ENCODE results near the gene LYZL2.

The LYZL2 gene

DNA sequence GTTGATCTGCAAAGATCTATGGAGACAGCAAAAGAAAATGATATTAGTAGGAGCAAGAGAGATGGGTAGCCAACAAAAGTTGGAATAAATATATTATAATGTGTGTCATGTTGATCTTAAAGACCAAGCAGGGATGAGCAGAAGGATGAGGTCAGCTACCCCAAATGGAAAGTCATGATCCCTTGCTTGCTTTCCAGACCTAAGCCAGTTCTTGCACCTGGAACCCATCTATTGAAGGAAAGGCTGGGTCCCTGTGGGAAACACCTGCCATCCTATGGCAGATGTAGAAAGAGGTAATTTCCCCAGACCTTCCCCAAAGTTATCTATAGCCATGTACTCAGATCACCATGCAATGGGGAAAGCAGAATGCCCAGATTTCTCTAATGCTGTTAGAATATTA is 52.5 kb downstream of the LYZL2 start:
- DNase-seq (ENCODE audit: low spot score): no peak
- Histone ChIP-seq H3K36me3 (replicated peaks in 1 of 2; ENCODE audit: control insufficient read depth in 2 of 2, insufficient read depth in 2 of 2, low read length in 2 of 2) (no peaks in the 10 kb centered on the region), H3K18ac (ENCODE audit: low read length) (no peak overlapping the region), H4K91ac (ENCODE audit: low read depth, low read length, poor library complexity) (no peak overlapping the region), H2BK12ac (ENCODE audit: low read length) (no peak overlapping the region), H3K4me2 (ENCODE audit: insufficient read depth, low read length, poor library complexity, severe bottlenecking) (no peak overlapping the region), H3K79me1 (ENCODE audit: low read depth, low read length) (no peaks in the 10 kb centered on the region), H2AK5ac (ENCODE audit: low read depth, low read length) (no peak overlapping the region), H3K27me3 (ENCODE audit: control insufficient read depth in 3 of 3, insufficient read depth in 3 of 3, low read depth in 1 of 3, low read length in 3 of 3) (peaks cover 0 to 13% (median 0%) of the 10 kb centered on the region in 3 experiments), H3K9me3 (replicated peaks in 1 of 2; ENCODE audit: control insufficient read depth in 2 of 2, insufficient read depth in 1 of 2, low read depth in 1 of 2, low read length in 2 of 2) (no peaks in the 10 kb centered on the region), H3K9ac (ENCODE audit: low read depth, low read length, poor library complexity) (no peak overlapping the region), H2BK120ac (ENCODE audit: low read depth, low read length) (no peak overlapping the region), H3K4me3 (ENCODE audit: low read length in 2 of 2) (no peak overlapping the region), H2AFZ (ENCODE audit: low read length) (no peak overlapping the region), H3K14ac (ENCODE audit: low read length) (no peak overlapping the region), H2BK5ac (ENCODE audit: low read length) (no peak overlapping the region), H3K27ac (replicated peaks; ENCODE audit: low read length) (no peak overlapping the region), H3K4me1 (ENCODE audit: control insufficient read depth in 2 of 2, insufficient read depth in 1 of 2, low read depth in 1 of 2, low read length in 2 of 2) (peaks cover 0 to 9% of the 10 kb centered on the region in 2 donors), H3K23ac (ENCODE audit: low read depth, low read length, poor library complexity) (no peak overlapping the region), H2BK15ac (ENCODE audit: low read length) (no peak overlapping the region), H3K4ac (ENCODE audit: low read length) (no peak overlapping the region), H4K8ac (ENCODE audit: low read depth, low read length) (no peak overlapping the region)

DNA sequence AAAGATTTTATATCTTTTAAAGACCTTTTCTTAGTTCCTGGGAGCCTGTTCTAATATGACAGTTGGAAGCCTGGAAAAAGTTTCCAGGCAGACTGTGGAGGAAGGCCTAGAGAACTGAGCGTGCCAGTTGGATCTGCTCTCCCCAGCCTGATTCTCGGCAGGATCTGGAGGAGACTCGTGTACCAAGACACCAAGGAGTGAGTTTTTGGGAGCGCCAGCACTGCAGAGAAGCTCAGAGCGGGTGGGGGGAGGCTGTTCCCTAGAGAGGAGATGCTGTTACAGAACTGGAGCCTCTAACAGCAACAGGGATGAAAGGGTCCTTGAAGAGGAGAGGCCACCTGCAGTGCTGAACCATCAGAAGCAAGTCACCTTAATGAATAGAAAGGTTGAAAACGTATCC is 52.9 kb downstream of the LYZL2 start:
- Histone ChIP-seq H2BK120ac (ENCODE audit: low read depth, low read length) (no peak overlapping the region), H2BK5ac (ENCODE audit: low read length) (no peak overlapping the region), H3K4me2 (ENCODE audit: insufficient read depth, low read length, poor library complexity, severe bottlenecking) (no peak overlapping the region), H2BK12ac (ENCODE audit: low read length) (no peak overlapping the region), H2AFZ (ENCODE audit: low read length) (no peak overlapping the region), H2BK15ac (ENCODE audit: low read length) (no peak overlapping the region), H3K9ac (ENCODE audit: low read depth, low read length, poor library complexity) (no peak overlapping the region), H3K18ac (ENCODE audit: low read length) (peak overlapping the region; percentile 37), H3K27ac (replicated peaks; ENCODE audit: low read length) (no peak overlapping the region), H3K9me3 (replicated peaks in 1 of 2; ENCODE audit: control insufficient read depth in 2 of 2, insufficient read depth in 1 of 2, low read depth in 1 of 2, low read length in 2 of 2) (no peaks in the 10 kb centered on the region), H3K4ac (ENCODE audit: low read length) (no peak overlapping the region), H4K8ac (ENCODE audit: low read depth, low read length) (no peak overlapping the region), H3K14ac (ENCODE audit: low read length) (no peak overlapping the region), H3K23ac (ENCODE audit: low read depth, low read length, poor library complexity) (no peak overlapping the region), H3K27me3 (ENCODE audit: control insufficient read depth in 3 of 3, insufficient read depth in 3 of 3, low read depth in 1 of 3, low read length in 3 of 3) (peaks cover 0 to 13% (median 0%) of the 10 kb centered on the region in 3 experiments), H4K91ac (ENCODE audit: low read depth, low read length, poor library complexity) (no peak overlapping the region), H3K4me1 (ENCODE audit: control insufficient read depth in 2 of 2, insufficient read depth in 1 of 2, low read depth in 1 of 2, low read length in 2 of 2) (peaks cover 0 to 9% of the 10 kb centered on the region in 2 donors), H2AK5ac (ENCODE audit: low read depth, low read length) (no peak overlapping the region), H3K4me3 (ENCODE audit: low read length in 2 of 2) (no peak overlapping the region), H3K36me3 (replicated peaks in 1 of 2; ENCODE audit: control insufficient read depth in 2 of 2, insufficient read depth in 2 of 2, low read length in 2 of 2) (no peaks in the 10 kb centered on the region), H3K79me1 (ENCODE audit: low read depth, low read length) (no peaks in the 10 kb centered on the region)
- WGBS, 2 donors (ENCODE audit: extremely low coverage in 2 of 2, insufficient read length in 2 of 2, insufficient replicate concordance in 1 of 2): no CpG with 5 or more reads among the region's 6 CpGs
- DNase-seq (ENCODE audit: low spot score): no peak

DNA sequence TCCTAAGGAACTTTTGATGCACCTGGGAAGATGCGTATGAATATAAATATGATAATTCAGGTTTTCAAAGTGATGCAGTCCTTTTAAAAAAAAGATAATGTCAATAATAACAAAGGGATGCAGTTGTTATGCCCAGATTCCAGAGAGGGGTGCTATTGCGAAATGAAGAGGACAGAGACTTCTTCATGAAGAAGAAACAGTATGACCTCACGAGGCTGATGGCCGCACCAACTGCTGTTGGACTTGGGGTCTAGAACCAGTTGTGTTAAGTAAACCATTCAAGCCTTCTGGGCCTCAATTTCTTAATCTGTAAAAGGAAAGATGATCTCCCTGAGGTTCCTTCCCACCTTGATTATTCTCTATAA is 55.1 kb downstream of the LYZL2 start:
- H2BK12ac ChIP-seq (ENCODE audit: low read length): no peak overlapping the region
- no peak overlapping the region for H3K9ac ChIP-seq (ENCODE audit: low read depth, low read length, poor library complexity)
- no peak for DNase-seq (ENCODE audit: low spot score)
- H2AK5ac ChIP-seq (ENCODE audit: low read depth, low read length): no peak overlapping the region
- no peak overlapping the region for H3K4me3 ChIP-seq (ENCODE audit: low read length in 2 of 2)
- H3K4ac ChIP-seq (ENCODE audit: low read length): no peak overlapping the region
- no peak overlapping the region for H4K91ac ChIP-seq (ENCODE audit: low read depth, low read length, poor library complexity)
- H3K4me1 ChIP-seq (ENCODE audit: control insufficient read depth in 2 of 2, insufficient read depth in 1 of 2, low read depth in 1 of 2, low read length in 2 of 2): peaks cover 0 to 7% of the 10 kb centered on the region in 2 donors
- no peak overlapping the region for H3K14ac ChIP-seq (ENCODE audit: low read length)
- no peaks in the 10 kb centered on the region for H3K79me1 ChIP-seq (ENCODE audit: low read depth, low read length)
- no peak overlapping the region for H2AFZ ChIP-seq (ENCODE audit: low read length)
- no peak overlapping the region for H4K8ac ChIP-seq (ENCODE audit: low read depth, low read length)
- no peak overlapping the region for H3K27ac ChIP-seq (replicated peaks; ENCODE audit: low read length)
- peaks cover 0 to 13% (median 0%) of the 10 kb centered on the region in 3 experiments for H3K27me3 ChIP-seq (ENCODE audit: control insufficient read depth in 3 of 3, insufficient read depth in 3 of 3, low read depth in 1 of 3, low read length in 3 of 3)
- H3K9me3 ChIP-seq (replicated peaks in 1 of 2; ENCODE audit: control insufficient read depth in 2 of 2, insufficient read depth in 1 of 2, low read depth in 1 of 2, low read length in 2 of 2): no peaks in the 10 kb centered on the region
- no peak overlapping the region for H2BK5ac ChIP-seq (ENCODE audit: low read length)
- H3K23ac ChIP-seq (ENCODE audit: low read depth, low read length, poor library complexity): no peak overlapping the region
- no peaks in the 10 kb centered on the region for H3K36me3 ChIP-seq (replicated peaks in 1 of 2; ENCODE audit: control insufficient read depth in 2 of 2, insufficient read depth in 2 of 2, low read length in 2 of 2)
- H3K4me2 ChIP-seq (ENCODE audit: insufficient read depth, low read length, poor library complexity, severe bottlenecking): no peak overlapping the region
- H2BK15ac ChIP-seq (ENCODE audit: low read length): no peak overlapping the region
- H3K18ac ChIP-seq (ENCODE audit: low read length): no peak overlapping the region
- H2BK120ac ChIP-seq (ENCODE audit: low read depth, low read length): no peak overlapping the region
- WGBS, 2 donors (ENCODE audit: extremely low coverage in 2 of 2, insufficient read length in 2 of 2, insufficient replicate concordance in 1 of 2): no CpG with 5 or more reads among the region's 4 CpGs

DNA sequence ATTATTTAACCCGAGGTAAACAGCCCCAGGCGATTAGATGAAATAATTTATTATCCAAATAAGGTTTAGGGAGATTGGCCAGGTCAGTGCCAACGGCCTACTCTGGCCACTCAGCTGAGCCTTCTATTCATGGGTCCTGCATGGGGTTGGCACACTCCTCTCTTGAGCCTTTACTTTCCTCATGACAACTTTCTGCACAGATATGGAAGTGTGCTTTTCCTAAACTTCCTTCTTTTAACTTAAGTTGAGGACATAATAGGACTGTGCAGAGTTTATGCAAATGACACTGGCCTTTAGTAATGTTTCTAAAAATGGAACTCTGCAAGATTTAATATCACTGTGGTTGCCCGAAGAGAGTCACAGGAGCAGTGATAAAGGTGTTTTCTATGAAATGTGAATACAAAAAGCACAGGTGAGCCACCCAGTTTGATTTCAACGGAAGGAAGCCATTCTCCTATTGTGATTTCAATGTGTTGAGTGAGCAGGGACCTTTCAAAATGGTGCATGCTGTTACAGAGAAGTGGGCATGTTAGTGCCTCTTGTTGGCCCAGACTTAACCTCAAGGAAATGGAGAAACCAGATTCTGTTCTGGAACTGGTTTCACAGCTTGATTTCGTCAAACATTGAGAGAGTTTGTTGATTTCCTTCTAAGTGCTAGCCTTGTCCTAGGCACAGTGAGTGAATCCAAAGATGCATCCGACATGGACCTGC is 55.7 kb downstream of the LYZL2 start:
- H2BK12ac ChIP-seq (ENCODE audit: low read length): no peak overlapping the region
- no peak overlapping the region for H3K4ac ChIP-seq (ENCODE audit: low read length)
- no peak overlapping the region for H3K9ac ChIP-seq (ENCODE audit: low read depth, low read length, poor library complexity)
- H4K91ac ChIP-seq (ENCODE audit: low read depth, low read length, poor library complexity): no peak overlapping the region
- H2BK120ac ChIP-seq (ENCODE audit: low read depth, low read length): no peak overlapping the region
- no peaks in the 10 kb centered on the region for H3K79me1 ChIP-seq (ENCODE audit: low read depth, low read length)
- H4K8ac ChIP-seq (ENCODE audit: low read depth, low read length): no peak overlapping the region
- H3K18ac ChIP-seq (ENCODE audit: low read length): no peak overlapping the region
- peaks cover 0 to 4% of the 10 kb centered on the region in 2 donors for H3K4me1 ChIP-seq (ENCODE audit: control insufficient read depth in 2 of 2, insufficient read depth in 1 of 2, low read depth in 1 of 2, low read length in 2 of 2)
- H2AFZ ChIP-seq (ENCODE audit: low read length): no peak overlapping the region
- H3K9me3 ChIP-seq (replicated peaks in 1 of 2; ENCODE audit: control insufficient read depth in 2 of 2, insufficient read depth in 1 of 2, low read depth in 1 of 2, low read length in 2 of 2): no peaks in the 10 kb centered on the region
- peaks cover 0 to 13% (median 0%) of the 10 kb centered on the region in 3 experiments for H3K27me3 ChIP-seq (ENCODE audit: control insufficient read depth in 3 of 3, insufficient read depth in 3 of 3, low read depth in 1 of 3, low read length in 3 of 3)
- no peak for DNase-seq (ENCODE audit: low spot score)
- no CpG with 5 or more reads among the region's 7 CpGs for WGBS, 2 donors (ENCODE audit: extremely low coverage in 2 of 2, insufficient read length in 2 of 2, insufficient replicate concordance in 1 of 2)
- no peak overlapping the region for H3K27ac ChIP-seq (replicated peaks; ENCODE audit: low read length)
- no peak overlapping the region for H3K4me3 ChIP-seq (ENCODE audit: low read length in 2 of 2)
- no peak overlapping the region for H2AK5ac ChIP-seq (ENCODE audit: low read depth, low read length)
- H3K23ac ChIP-seq (ENCODE audit: low read depth, low read length, poor library complexity): no peak overlapping the region
- H3K36me3 ChIP-seq (replicated peaks in 1 of 2; ENCODE audit: control insufficient read depth in 2 of 2, insufficient read depth in 2 of 2, low read length in 2 of 2): no peaks in the 10 kb centered on the region
- no peak overlapping the region for H2BK5ac ChIP-seq (ENCODE audit: low read length)
- H3K14ac ChIP-seq (ENCODE audit: low read length): no peak overlapping the region
- H3K4me2 ChIP-seq (ENCODE audit: insufficient read depth, low read length, poor library complexity, severe bottlenecking): no peak overlapping the region
- no peak overlapping the region for H2BK15ac ChIP-seq (ENCODE audit: low read length)
